Activated CD8-positive, alpha-beta memory T cell treated with anti-CD3 and anti-CD28 coated beads for 4 hours (primary cell): Measurements from ENCODE around the gene GPR158.

Experiments
- DNase-seq, 2 donors: peaks; one replicate each; pipeline ENCODE4 v3.0.0-alpha.2; 2020; ENCODE audit warnings: low read depth in 2 of 2

The GPR158 gene

GRCh38 chr10:25390733-25391132, 215.9 kb downstream of the GPR158 start:
- DNase-seq = no peak

DNA sequence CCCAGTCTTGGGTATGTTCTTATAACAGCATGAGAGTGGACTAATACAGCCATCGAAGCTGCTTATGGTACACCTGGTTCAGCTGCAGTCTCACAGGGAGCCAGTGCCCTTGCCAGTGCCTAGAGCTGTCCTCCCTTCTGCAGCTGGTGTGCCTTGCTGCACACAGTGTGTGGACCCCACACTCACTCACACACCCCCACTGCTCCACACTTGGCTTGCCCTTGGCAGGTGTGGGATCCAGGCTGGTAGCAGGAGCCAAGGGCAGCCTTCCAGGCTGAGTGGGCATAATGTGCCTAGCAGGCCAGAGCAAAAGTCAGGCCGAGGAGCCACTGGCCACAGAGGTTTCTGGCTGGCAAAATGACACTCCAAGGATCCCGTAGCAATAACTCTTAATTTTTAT, 217.3 kb downstream of the GPR158 start:
- no peak for DNase-seq

GRCh38 chr10:25393621-25394020, 218.8 kb downstream of the GPR158 start:
- no peak for DNase-seq

DNA sequence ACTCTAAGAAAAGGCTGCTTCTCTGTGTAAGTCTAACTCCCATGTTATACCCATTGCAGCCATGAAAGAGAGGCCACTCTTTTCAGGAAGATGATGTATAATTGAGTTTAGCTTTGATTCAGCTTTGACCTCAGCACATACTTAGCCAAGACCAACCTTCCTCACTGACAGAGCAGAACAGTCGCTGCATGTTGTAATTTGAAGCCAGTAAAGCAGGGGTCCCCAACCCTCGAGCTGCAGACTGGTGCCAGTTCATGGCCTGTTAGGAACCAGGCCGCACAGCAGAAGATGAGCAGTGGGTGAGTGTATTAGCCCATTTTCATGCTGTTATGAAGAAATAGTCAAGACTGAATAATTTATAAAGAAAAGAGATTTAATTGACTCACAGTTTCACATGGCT, 223.9 kb downstream of the GPR158 start:
- DNase-seq = no peak

DNA sequence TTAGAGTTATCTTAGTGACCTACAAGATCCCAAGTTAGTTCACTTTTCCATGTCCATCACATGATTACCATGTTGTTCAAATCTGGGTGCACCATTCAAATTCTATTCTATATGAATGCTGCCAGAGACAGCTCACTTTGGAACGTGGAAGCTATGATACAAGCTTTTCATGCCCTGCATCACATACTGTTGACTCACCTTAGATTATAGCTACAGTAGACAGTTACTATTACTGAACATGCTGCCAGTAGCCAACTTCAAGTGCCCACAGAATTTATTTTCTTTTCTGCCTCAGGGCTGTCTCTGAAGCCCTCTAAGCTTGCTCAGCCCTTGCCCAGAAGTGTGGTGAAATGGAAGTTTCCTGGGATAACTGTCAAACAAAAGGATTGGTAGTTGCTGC, 231.1 kb downstream of the GPR158 start:
- no peak for DNase-seq

DNA sequence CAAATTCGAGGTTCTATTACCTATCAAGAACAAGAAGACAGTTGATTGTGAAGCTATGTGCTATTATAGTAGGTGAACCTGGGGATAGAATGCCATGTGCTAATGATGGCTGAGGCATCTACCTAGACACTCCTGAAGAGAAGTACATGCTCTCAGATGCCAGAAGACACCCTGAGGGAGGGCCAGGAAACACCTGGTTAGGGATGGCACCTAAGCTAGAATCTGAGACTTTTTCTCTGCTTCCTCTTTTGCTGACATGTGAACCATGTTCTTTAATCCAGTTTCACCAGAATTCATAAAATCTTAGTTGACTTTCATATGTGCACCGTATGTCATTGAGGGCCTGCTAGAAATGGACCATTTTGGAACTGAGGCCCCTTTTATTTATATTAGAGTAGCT, 242.8 kb downstream of the GPR158 start:
- DNase-seq = no peak

DNA sequence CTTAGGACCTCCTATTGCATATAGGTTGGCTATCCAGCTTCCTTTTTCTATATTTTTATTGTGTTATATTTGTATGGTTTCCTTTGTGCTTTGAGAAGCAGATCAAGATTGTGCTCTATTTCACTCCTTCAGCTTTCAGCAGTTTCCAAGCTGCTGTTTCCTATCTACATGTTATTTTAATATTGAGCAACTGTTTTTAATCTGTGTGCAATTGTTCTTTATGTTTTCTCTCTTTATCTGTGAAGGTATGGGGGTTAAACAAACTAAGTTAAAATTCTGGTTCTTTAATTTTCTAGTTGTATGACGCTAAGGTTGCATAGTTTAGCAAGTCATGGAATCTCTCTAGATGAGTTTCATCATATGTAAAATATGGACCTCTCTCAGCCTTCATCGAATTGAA, 251.0 kb downstream of the GPR158 start:
- no peak for DNase-seq

DNA sequence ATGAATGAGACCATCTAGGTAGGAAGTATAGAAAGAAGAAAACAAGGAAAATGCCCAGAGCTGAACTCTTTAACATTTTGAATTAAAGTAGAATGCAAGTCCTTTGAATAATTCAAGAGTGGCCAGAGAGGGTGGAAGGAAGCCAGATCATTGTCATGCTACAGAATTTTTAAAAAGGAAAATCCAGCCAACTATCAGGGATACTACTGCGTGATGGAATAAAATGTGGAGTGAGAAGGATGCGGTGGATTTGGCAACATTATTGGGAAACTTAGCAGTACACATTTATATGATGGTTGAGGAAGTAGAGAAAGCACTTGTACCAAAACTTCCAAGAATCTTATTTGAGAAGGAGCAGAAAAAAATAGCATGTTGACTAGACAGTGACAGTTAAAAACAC, 261.6 kb downstream of the GPR158 start:
- DNase-seq = no peak

DNA sequence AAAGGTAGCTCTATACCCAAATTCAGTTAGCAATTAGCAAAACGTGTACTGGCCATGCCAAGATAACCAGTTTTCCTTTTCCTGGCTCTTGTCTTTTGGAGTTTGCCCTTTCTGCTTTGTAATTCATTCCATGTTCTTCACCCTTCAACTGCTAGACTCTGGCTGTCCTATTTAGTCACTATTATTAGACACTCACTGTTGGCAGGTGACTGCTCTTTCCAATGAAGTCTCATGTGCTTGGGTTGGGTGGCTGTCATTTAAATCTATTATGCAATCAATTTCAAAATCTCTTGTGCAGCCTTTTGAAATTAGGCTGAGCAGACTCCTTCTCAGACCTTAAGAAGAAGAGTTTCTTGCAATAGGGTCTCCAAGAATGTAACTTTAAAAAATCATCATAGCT, 266.5 kb downstream of the GPR158 start:
- DNase-seq = no peak

GRCh38 chr10:25444266-25444665, 269.5 kb downstream of the GPR158 start:
- DNase-seq = no peak

- DNase-seq = no peak
Measured at GRCh38 chr10:25451401-25451800, 276.6 kb downstream of the GPR158 start.

DNA sequence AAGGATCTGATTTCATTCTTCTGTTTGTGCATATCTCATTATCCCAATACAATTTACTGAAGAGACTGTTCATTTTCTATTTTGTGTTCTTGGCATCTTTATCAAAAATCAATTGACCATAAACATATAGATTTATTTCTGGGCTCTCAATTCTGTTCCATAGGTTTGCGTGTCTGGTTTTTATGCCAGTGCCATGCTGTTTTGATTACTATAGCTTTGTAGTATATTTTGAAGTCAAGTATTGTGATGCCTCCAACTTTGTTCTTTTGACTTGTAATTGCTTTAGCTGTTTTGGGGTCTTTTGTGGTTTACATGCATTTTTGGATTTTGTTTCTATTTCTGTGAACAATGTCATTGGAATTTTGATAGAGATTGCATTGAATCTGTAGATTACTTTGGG, 278.8 kb downstream of the GPR158 start:
- no peak for DNase-seq

DNA sequence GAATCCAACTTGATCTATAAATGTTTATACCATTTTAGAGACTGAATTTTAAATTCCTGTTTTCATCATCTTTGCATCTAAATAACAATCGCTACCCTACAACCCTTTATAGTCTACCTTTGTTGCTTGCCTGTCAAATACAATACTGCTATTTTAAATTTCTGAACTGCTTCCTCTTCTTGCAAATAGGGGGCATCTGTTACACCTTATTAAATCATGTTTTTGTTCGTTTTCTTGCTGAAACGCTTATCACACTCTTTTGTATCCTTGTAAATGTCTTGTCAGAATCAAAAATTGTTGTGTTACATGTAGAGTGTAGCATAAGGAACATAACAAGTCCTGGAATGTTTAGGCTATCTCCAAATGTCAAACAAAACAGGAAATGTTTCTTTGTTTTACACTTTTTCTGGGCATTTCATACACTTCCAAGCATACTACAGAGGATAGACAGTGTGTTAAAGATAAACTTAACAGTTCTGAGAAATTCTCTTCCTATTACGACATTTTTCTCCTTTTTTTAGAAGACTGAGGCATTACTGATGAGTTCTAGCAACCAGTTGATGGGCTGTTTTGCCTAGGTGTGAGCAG, 281.3 kb downstream of the GPR158 start:
- no peak for DNase-seq

GRCh38 chr10:25457552-25457951, 282.8 kb downstream of the GPR158 start:
- DNase-seq = no peak

GRCh38 chr10:25465582-25466372, 291.0 kb downstream of the GPR158 start:
- no peak for DNase-seq

DNA sequence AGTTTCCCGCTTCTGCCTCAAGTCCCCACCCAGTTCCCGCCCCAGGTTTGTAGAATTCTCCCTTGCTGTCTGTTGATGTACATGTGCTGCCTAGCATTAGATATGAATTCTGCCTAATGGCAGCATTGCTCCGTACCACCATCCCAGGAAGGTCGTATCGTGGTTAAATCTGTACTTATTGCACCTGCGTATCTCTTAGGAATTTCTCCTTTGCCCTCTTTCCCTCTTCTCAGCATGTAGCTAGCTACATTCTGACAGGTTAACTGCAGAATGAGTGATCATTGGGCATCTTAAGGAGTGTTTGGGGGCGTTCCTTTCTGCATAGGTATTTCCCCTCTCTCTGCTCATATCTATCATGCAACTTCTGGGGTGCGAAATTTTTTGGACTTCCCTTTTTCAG, 293.1 kb downstream of the GPR158 start:
- DNase-seq = no peak

- DNase-seq = no peak
Measured at GRCh38 chr10:25481467-25481866, 306.7 kb downstream of the GPR158 start.

DNA sequence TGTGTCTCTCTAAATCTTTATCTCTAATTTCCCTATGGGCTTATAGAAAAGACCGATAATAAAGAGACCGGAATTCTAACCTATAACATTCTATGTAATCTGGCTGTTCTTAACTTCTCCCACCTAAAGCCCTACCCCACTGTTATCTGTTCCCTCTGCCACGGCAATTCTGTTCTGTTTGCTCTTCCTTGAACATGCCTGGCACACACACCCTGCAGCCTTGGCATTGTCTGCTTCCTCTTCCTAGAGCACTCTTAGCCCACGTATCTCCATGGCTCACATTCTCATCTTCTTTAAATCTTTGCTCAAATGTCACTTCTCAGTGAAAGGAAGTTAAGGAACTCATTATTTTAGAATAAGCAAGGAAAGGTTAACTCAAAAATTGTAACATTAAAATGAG, 309.2 kb downstream of the GPR158 start:
- no peak for DNase-seq

DNA sequence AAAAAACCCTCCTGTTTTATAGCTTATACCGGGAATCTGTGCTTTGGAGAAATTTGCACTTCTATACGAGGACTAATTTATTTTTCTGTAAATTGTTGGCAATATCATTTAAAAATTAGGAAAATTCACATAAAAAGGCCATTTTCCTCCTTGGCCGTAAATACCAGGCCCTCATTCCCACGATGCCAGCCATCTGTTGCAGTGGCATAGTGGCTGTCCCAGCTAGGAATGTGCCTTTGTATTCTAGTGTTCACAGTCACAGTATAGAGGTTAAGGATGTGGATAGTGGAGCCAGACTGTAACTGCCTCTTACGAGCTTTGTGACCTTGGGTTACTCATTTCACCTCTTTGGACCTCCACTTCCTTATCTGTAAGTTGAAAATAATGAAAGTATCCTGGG, 312.5 kb downstream of the GPR158 start:
- no peak for DNase-seq

DNA sequence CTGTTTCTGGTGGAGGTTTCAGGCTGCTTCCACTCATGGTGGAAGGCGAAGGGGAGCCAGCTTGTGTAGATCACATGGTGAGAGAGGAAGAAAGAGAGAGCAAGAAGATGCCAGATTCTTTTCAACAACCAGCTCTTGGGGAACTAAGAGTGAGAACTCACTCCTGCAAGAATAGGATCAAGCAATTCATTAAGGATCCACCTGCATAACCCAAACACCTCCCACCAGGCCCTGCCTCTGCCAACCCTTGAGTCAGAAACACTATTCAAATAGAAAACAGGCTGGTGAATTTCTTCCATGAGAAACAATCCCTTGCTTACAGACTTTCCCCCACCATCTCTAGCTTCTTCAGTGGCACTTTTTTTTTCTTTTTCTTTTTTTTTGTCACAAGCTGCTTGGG, 317.2 kb downstream of the GPR158 start:
- DNase-seq = no peak

DNA sequence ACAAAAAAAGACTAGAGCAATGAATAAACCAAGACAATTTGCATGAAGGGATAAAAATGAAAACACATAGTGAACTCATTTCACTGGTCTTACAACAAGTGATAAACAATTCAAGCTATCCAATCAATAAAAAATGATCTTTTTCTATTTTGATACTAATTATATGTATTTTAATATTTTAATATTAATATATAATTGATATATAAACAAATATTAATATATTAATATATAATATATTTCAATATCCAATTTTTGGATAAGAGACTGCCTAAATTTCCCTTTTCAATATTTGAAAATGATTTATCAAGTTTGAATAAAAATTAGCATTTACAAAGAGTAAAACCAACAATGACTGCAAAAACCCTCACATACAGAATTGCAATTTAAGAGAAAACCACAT, 317.9 kb downstream of the GPR158 start:
- DNase-seq = no peak

DNA sequence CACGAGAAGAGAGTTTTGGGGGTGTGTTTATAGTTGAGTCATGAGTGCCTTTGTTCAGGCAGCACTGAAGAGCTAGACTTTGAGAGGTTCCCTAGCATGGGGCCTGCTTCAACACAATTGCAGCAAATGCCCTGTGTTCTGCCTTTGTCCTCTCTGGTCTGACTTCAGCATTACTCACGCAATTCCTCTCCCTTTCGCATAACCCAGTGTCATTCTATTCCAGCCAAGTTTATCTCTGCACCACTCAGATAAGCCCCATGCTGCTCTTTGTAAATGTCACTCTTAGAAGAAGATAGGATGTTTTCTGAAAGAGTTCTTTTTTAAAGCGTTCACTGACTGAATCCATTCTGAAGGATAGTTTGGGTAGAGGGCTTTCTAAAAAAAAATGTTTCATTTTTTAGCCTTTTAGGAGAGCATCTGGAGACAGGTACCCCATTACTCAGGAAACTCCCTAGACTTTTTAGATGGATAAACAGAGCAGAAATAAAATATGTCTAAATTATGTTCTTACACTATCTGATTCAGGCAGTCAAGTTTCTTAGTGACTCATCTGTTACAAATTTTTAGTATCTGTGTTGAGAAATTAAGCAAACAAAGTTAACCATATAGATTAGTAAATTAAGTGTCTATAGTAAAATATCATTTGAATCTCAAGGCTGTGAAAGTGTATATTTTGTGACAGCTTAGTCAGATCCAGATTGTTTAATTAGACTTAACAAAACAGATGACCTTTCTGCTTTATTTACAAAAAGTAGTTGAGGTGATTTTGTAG, 318.5 kb downstream of the GPR158 start:
- no peak for DNase-seq

- DNase-seq = no peak
Measured at GRCh38 chr10:25497246-25497645, 322.4 kb downstream of the GPR158 start.
